ENCODE measurements around the gene PDE4DIP.
"Not testable (repeated sequence)": the region's sequence is repeated elsewhere in the genome, so short reads cannot be mapped to it uniquely, and the experiment has no call there.

Gene PDE4DIP

DNA sequence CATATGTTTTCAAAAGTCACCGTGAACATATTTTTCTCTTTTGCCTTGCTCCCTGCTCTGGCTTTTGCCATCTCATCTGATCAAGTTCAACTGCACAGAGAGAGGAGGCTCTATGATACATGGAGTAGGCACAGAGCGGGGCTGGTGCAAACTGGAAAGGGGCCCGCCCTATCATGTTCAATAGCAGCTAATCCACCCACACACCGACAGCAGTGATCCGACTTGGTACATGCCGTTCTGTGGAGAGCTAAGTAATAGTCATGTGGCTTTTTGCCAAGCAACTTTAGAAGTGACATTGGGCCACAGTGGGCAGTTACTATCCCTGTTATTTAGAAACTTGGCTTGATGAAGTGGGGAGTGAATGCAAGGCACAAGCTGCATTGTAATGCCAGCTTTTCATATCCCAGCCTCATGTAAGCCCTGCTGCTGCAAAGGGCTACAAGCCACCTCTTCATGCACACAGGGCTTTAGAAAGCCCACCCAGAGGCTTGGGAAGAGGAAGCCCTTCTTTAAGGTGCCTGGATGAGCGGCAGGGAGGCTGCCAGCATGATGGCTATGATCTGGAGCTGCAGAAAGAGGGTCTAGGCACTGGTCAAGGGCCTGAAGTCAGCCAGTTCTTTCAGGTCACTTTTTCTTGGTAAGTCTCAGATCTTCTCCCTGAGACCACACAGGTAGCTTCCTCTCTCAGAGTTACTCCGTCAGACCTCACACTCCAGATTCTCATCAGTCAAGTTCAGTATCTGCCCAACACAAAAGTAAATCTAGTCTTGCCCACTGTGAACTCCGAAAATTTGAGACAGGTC, 57.1 kb downstream of the PDE4DIP start:
- H3K36me3 ChIP-seq (ENCODE audit: insufficient read depth, insufficient read length, low read length); H3K9ac ChIP-seq (ENCODE audit: insufficient read length, low read depth); H3K4me3 ChIP-seq (ENCODE audit: insufficient read length, low read depth); DNase-seq (ENCODE audit: low read depth, low spot score); H3K4me1 ChIP-seq (ENCODE audit: insufficient read depth, insufficient read length); H3K27me3 ChIP-seq (ENCODE audit: insufficient read depth, insufficient read length); H3K9me3 ChIP-seq (ENCODE audit: insufficient read depth, low read length): not testable (repeated sequence)

DNA sequence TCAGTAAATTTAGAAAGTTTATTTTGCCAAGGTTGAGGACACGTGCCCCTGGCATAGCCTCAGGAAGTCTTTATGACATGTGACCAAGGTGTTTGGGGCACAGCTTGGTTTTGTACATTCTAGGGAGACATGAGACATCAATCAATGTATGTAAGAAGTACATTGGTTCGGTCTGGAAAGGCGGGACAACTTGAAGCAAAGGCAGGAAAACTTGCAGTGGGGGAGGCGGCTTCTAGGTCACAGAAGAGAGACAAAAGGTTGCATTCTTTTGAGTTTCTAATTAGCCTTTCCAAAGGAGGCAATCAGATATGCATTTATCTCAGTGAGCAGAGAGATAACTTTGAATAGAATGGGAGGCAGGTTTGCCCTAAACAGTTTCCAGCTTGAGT, 57.7 kb downstream of the PDE4DIP start:
- not testable (repeated sequence) for H3K9ac ChIP-seq (ENCODE audit: insufficient read length, low read depth); H3K4me3 ChIP-seq (ENCODE audit: insufficient read length, low read depth); H3K36me3 ChIP-seq (ENCODE audit: insufficient read depth, insufficient read length, low read length); H3K4me1 ChIP-seq (ENCODE audit: insufficient read depth, insufficient read length); DNase-seq (ENCODE audit: low read depth, low spot score); H3K9me3 ChIP-seq (ENCODE audit: insufficient read depth, low read length); H3K27me3 ChIP-seq (ENCODE audit: insufficient read depth, insufficient read length)

DNA sequence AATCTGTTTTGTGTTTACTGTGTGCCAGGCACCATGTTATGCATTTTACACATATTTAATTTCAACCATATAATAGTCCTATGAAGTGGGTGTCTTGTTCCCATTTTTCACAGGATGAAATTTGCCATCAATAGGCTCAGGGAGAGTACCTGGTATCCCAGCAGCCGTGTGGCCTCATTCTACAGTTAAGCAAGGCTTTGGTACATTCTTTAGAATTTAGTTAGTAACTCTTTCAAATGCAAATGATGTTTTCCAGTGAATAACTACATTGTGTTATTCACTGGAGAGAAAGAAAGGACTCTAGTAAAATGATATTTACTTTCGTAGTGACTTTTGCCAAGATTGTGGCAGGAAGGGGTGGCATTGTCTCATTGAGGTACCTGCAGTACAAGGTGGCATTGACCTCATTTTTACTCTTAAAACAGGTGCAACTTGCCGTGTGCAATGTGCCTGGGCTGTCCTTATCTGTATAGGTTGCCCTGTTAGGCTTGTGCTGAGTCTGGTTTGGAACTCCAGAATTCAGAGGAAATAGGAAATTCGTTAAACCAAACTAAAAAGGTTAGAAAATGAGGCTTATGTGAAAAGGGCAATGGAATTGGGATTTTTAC, 65.1 kb downstream of the PDE4DIP start:
- DNase-seq (ENCODE audit: low read depth, low spot score); H3K4me3 ChIP-seq (ENCODE audit: insufficient read length, low read depth); H3K36me3 ChIP-seq (ENCODE audit: insufficient read depth, insufficient read length, low read length); H3K9me3 ChIP-seq (ENCODE audit: insufficient read depth, low read length); H3K4me1 ChIP-seq (ENCODE audit: insufficient read depth, insufficient read length); H3K9ac ChIP-seq (ENCODE audit: insufficient read length, low read depth); H3K27me3 ChIP-seq (ENCODE audit: insufficient read depth, insufficient read length): not testable (repeated sequence)

DNA sequence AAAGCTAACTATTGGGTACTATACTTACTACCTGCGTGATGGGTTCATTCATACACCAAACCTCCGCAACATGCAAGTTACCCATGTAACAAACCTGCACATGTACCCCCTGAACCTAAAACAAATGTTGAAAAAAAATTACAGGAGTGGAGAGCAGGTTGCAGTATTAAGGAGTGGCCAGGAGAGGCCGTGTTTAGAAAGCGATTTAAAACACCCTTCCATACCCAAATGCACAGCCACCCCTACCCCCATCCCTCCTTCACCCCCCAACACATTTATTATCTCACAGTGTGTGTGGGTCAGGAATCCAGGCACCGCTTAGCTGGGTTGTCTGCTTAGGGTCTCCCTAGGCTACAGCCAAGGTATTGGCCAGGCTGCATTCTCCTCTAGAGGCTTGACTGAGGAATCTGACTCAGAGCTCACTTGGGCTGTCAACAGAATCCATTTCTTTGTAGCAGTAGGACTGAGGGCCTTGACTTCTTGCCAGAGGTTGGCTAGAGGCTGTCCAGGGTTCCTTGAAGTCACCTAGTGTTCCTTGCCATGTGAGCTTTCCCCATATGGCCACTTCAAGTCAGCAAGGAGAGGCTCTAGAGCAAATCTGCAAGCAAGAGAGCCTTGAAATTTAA, 67.2 kb downstream of the PDE4DIP start:
- not testable (repeated sequence) for DNase-seq (ENCODE audit: low read depth, low spot score); H3K27me3 ChIP-seq (ENCODE audit: insufficient read depth, insufficient read length); H3K36me3 ChIP-seq (ENCODE audit: insufficient read depth, insufficient read length, low read length); H3K9ac ChIP-seq (ENCODE audit: insufficient read length, low read depth); H3K4me3 ChIP-seq (ENCODE audit: insufficient read length, low read depth); H3K4me1 ChIP-seq (ENCODE audit: insufficient read depth, insufficient read length); H3K9me3 ChIP-seq (ENCODE audit: insufficient read depth, low read length)

DNA sequence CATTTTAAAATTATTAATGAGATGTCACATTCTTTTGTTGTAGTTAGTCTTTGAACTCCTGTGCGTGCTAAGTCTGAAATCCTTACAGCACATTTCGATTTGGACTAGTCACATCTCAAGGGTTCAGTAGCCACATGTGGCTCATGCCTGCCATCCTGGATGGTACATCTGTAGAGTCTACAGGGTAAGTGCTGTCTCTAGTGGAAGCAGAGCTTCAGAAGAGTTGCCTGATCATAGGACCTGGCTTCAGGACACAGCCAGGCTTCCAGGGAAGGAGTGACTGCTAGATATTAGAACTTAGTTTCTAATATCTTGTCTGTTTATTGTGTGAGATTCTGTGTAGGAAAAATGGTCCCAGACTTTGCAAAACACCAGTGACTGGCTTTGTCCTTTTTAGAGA, 72.0 kb downstream of the PDE4DIP start:
- not testable (repeated sequence) for DNase-seq (ENCODE audit: low read depth, low spot score); H3K27me3 ChIP-seq (ENCODE audit: insufficient read depth, insufficient read length); H3K4me3 ChIP-seq (ENCODE audit: insufficient read length, low read depth); H3K4me1 ChIP-seq (ENCODE audit: insufficient read depth, insufficient read length); H3K9me3 ChIP-seq (ENCODE audit: insufficient read depth, low read length); H3K36me3 ChIP-seq (ENCODE audit: insufficient read depth, insufficient read length, low read length); H3K9ac ChIP-seq (ENCODE audit: insufficient read length, low read depth)

DNA sequence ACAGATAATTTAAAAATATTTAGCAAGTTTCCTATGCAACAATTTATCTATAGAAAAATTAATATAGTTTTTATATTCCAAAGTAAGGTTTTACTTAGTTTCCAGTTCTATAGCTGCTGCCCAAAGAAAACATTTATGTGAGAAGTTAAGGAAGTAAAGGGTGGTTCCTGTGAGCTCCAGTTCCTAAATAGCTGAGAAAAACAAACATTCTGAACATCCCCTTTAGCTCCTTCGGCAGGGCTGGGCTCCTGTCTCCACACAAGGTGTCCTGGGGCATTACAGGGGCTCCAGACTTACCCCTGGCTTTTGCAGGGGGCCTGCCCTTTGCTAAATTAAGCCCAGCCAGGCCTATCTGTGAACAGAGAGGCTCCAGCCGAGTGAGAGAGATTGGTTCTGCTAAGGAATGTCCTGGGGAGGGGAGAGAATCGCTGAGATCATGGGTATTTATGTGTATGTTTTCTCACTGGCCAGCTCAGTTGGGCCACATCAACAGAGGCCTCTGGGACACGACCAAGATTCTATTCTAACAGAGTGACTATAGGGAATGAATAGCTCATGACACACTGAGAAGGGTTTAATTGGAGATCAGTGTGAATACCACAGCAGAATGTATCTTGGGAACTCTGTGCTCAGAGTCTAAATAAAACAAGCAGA, 72.6 kb downstream of the PDE4DIP start:
- H3K4me3 ChIP-seq (ENCODE audit: insufficient read length, low read depth); H3K4me1 ChIP-seq (ENCODE audit: insufficient read depth, insufficient read length); H3K27me3 ChIP-seq (ENCODE audit: insufficient read depth, insufficient read length); DNase-seq (ENCODE audit: low read depth, low spot score); H3K36me3 ChIP-seq (ENCODE audit: insufficient read depth, insufficient read length, low read length); H3K9me3 ChIP-seq (ENCODE audit: insufficient read depth, low read length); H3K9ac ChIP-seq (ENCODE audit: insufficient read length, low read depth): not testable (repeated sequence)

DNA sequence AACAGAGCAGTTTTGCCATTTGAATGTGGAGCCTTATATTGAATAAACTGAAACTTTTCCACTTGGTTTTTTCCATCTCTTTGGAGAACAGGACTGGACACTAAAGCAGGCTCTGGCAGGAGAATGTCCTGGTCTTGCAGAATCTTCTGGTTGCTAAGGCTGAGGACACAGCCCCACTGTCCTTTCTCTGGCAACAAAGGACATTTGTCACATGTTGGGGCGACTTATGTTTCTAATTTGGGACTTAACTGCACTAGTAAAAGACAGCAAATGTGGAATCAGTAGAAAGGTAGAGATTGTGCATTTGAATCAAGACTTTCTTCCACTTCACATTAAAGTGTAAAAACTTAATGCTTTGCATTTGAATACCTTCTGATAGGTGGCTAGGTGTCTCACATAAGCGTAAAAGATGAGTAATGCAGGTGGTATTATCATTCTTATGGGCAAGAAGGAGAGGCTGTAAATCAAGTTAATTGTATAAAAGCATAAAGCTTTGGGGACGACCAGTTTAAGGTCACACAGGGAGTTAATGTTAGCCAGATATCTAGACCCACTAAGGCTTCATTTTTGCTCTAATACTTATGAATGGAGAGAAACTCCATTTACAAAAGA, 74.7 kb downstream of the PDE4DIP start:
- not testable (repeated sequence) for H3K9me3 ChIP-seq (ENCODE audit: insufficient read depth, low read length); H3K27me3 ChIP-seq (ENCODE audit: insufficient read depth, insufficient read length)

DNA sequence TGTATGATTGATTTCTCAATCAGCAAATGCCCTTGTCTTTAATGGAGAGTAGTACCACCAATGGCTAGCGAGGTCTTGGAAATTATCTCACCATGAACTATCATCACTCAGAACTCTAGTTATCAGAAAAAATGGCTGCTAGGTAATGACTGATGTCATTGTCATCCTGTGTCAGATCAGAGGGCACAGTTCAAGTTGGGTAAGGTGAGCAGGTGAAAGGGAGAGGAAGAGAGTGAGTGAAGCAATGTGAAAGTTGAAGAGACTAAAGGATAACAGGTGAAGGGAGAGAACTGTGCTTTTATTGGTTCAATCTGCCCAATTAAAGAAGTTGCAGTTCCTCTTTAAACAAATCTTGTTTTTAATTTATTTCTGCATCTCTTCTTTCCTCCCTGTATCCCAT, 76.8 kb downstream of the PDE4DIP start:
- not testable (repeated sequence) for H3K9me3 ChIP-seq (ENCODE audit: insufficient read depth, low read length); DNase-seq (ENCODE audit: low read depth, low spot score); H3K9ac ChIP-seq (ENCODE audit: insufficient read length, low read depth)

More for the DNA sequence above, 74.7 kb downstream of the PDE4DIP start:
- DNase-seq (ENCODE audit: low read depth, low spot score); H3K4me3 ChIP-seq (ENCODE audit: insufficient read length, low read depth); H3K36me3 ChIP-seq (ENCODE audit: insufficient read depth, insufficient read length, low read length); H3K4me1 ChIP-seq (ENCODE audit: insufficient read depth, insufficient read length); H3K9ac ChIP-seq (ENCODE audit: insufficient read length, low read depth): not testable (repeated sequence)

DNA sequence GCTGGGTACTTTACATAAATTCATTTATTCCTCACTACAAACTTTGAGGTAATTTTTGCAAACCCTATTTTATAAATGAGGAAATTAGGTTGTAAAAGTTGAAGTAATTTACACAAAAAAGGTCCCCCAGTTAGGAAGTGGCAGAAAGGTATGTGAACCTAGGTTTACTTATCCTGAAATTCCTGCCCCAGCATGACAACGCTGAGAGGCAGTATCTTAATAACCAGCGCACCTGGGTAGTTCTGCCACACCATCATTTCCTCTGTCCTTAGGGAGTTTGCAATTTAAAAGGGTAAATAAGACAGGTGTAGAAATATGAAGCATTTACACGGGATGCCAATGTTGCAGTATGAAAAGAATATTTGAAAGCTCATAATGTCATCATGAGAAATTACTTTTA, 79.6 kb downstream of the PDE4DIP start:
- H3K4me3 ChIP-seq (ENCODE audit: insufficient read length, low read depth); H3K36me3 ChIP-seq (ENCODE audit: insufficient read depth, insufficient read length, low read length); DNase-seq (ENCODE audit: low read depth, low spot score); H3K27me3 ChIP-seq (ENCODE audit: insufficient read depth, insufficient read length); H3K9me3 ChIP-seq (ENCODE audit: insufficient read depth, low read length); H3K9ac ChIP-seq (ENCODE audit: insufficient read length, low read depth); H3K4me1 ChIP-seq (ENCODE audit: insufficient read depth, insufficient read length): not testable (repeated sequence)

More for the DNA sequence above, 76.8 kb downstream of the PDE4DIP start:
- H3K36me3 ChIP-seq (ENCODE audit: insufficient read depth, insufficient read length, low read length); H3K4me3 ChIP-seq (ENCODE audit: insufficient read length, low read depth); H3K4me1 ChIP-seq (ENCODE audit: insufficient read depth, insufficient read length); H3K27me3 ChIP-seq (ENCODE audit: insufficient read depth, insufficient read length): not testable (repeated sequence)

DNA sequence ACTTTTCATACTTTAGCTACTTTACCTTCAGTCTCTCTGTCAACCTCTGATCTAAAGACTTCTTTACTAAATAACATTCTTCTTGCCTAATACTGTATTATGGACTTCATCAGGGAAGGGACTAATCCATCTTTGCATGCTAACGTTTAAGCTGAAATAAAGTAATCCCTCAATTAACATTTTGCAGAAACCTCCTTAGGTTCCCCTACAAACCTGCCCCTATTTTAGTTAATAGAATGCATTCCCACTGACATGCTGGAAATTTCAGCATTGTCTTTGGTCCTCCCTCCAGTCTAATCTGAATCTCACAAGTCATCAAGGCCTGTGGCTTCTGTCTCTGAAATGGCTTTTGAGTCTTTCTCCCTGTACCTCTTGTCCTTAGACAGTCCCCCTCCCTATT, 83.4 kb downstream of the PDE4DIP start:
- H3K9me3 ChIP-seq (ENCODE audit: insufficient read depth, low read length); H3K4me3 ChIP-seq (ENCODE audit: insufficient read length, low read depth); H3K9ac ChIP-seq (ENCODE audit: insufficient read length, low read depth); H3K36me3 ChIP-seq (ENCODE audit: insufficient read depth, insufficient read length, low read length); H3K4me1 ChIP-seq (ENCODE audit: insufficient read depth, insufficient read length); H3K27me3 ChIP-seq (ENCODE audit: insufficient read depth, insufficient read length); DNase-seq (ENCODE audit: low read depth, low spot score): not testable (repeated sequence)

DNA sequence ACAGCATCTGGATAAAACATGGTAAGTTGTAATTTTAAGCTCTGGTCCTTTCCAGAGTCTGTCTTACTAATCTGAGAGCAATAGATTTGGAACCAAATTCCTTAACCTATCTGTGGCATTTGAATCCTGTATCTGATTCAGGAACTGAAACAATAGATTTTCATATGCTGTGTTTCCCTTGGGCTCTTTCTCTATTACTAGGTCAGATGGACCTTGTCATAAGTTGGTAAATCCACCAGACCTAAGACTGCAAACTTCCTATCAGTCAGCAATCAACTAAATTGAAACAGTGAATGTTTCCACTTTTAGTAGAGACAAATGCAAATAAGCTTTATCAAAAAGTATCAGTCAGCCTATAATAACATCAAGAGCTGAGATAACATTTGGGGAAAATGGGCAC, 85.0 kb downstream of the PDE4DIP start:
- not testable (repeated sequence) for H3K27me3 ChIP-seq (ENCODE audit: insufficient read depth, insufficient read length); DNase-seq (ENCODE audit: low read depth, low spot score); H3K36me3 ChIP-seq (ENCODE audit: insufficient read depth, insufficient read length, low read length)

More for the DNA sequence above, 85.0 kb downstream of the PDE4DIP start:
- H3K4me1 ChIP-seq (ENCODE audit: insufficient read depth, insufficient read length); H3K9ac ChIP-seq (ENCODE audit: insufficient read length, low read depth); H3K9me3 ChIP-seq (ENCODE audit: insufficient read depth, low read length); H3K4me3 ChIP-seq (ENCODE audit: insufficient read length, low read depth): not testable (repeated sequence)

All from NT2/D1 (cell line).